Suppressor macrophage treated with lipopolysaccharide for 4 hours (primary cell): Measurements from ENCODE around the gene ADD2.

ENCODE experiments used
- DNase-seq: peaks from one replicate; pipeline ENCODE4 v3.0.0-alpha.2; 2020

ADD2 gene

GRCh38 chr2:70670202-70670601 lies 97.8 kb downstream of the ADD2 start:
- DNase-seq: no peak

GRCh38 chr2:70668911-70669310 lies 99.1 kb downstream of the ADD2 start:
- DNase-seq: no peak

GRCh38 chr2:70668432-70668831 lies 99.6 kb downstream of the ADD2 start:
- DNase-seq: no peak

GRCh38 chr2:70664525-70664924 lies 103.5 kb downstream of the ADD2 start:
- no peak for DNase-seq

- no peak for DNase-seq
Measured at GRCh38 chr2:70663411-70663810, 104.6 kb downstream of the ADD2 start.

GRCh38 chr2:70659551-70659950 lies 108.4 kb downstream of the ADD2 start:
- DNase-seq: no peak

- no peak for DNase-seq
Measured at GRCh38 chr2:70658476-70658875, 109.5 kb downstream of the ADD2 start.

GRCh38 chr2:70657246-70657645 lies 110.8 kb downstream of the ADD2 start:
- no peak for DNase-seq

GRCh38 chr2:70656421-70657010 lies 111.5 kb downstream of the ADD2 start:
- no peak for DNase-seq

GRCh38 chr2:70655786-70656185 lies 112.2 kb downstream of the ADD2 start:
- no peak for DNase-seq

- peak; percentile 49 for DNase-seq
Measured at GRCh38 chr2:70655211-70655610, 112.8 kb downstream of the ADD2 start.

GRCh38 chr2:70651727-70652126 lies 116.3 kb downstream of the ADD2 start:
- DNase-seq: no peak

- DNase-seq: no peak
Measured at GRCh38 chr2:70651014-70651413, 117.0 kb downstream of the ADD2 start.

GRCh38 chr2:70648961-70649360 lies 119.0 kb downstream of the ADD2 start:
- DNase-seq: peak; percentile 39

- DNase-seq: peak; percentile 78
Measured at GRCh38 chr2:70647873-70648481, 120.0 kb downstream of the ADD2 start.

GRCh38 chr2:70646420-70646818 lies 121.6 kb downstream of the ADD2 start:
- DNase-seq: no peak

- peak; percentile 4 for DNase-seq
Measured at GRCh38 chr2:70645733-70646419, 122.1 kb downstream of the ADD2 start.

GRCh38 chr2:70643715-70644114 lies 124.3 kb downstream of the ADD2 start:
- DNase-seq: peak; percentile 26

GRCh38 chr2:70641263-70641784 lies 126.7 kb downstream of the ADD2 start:
- no peak for DNase-seq

- DNase-seq: no peak
Measured at GRCh38 chr2:70639841-70640436, 128.1 kb downstream of the ADD2 start.

GRCh38 chr2:70638561-70638960 lies 129.4 kb downstream of the ADD2 start:
- DNase-seq: no peak

- no peak for DNase-seq
Measured at GRCh38 chr2:70633508-70633907, 134.5 kb downstream of the ADD2 start.

GRCh38 chr2:70632966-70633365 lies 135.0 kb downstream of the ADD2 start:
- DNase-seq: no peak

GRCh38 chr2:70632388-70632787 lies 135.6 kb downstream of the ADD2 start:
- DNase-seq: no peak
